ENCODE measurements around the gene ERGIC1. TPM values are rescaled to one million over a fixed set of nuclear protein-coding genes. Genes with fewer than 3 reads are reported as not detected.

Gene ERGIC1
- total and polyA plus RNA-seq, 2 of the 13 experiments (the other 11 are each of a cell fraction or from before 2014, with no cell fraction given): 78.5 to 184 TPM

DNA sequence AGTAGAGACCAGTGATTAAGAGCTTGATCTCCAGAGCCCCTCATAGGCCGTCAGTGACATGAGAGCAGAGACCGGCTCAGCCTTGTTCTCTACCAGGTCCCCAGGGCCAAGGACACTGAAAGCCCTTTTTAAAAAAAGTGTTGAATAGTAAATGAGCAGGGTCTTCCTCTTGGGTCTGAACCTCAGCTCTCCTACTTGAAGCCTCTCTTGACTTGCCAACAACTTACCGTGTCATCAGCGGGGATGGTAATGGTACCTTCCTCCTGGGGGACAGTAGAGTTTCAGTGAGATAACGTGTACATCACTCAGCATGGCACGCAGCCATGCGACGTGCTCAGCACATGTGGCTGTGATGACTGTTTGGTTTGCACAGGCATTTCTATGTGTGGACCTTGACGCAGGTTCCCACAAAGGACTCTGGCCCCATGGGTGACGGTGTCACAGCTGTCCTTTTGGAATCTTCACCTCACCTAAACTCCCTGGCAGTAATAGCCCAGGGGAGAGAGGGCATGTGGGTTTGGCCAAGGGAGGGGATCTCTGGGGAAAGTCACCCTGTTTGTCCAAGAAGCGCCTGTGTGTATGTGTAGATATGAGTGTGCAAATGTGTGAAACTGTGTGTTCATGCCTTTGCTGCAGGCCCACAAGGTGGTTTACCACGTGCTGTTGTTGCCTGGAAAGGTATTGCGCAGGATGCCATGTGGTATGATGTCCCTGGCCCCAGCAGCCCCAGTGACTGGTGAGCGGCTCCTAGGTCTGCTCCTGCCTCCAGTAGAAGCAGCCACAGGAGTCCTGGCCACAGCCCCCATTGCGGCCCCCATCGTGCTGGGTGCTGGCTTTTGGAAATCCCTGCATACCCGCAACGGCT is 18.7 kb downstream of the ERGIC1 start (continued):
- peak; percentile 57; the same call in 1 of the 2 replicates for TF ChIP-seq NR1H2 (CRISPR knock-in tag; IDR thresholded peaks at IDR 0.05; ENCODE audit: borderline replicate concordance, low read depth)
- TF ChIP-seq FOXK2 (IDR thresholded peaks at IDR 0.05): peak; percentile 53; the same call in 1 of the 2 replicates
- TF ChIP-seq, protein P1, sequence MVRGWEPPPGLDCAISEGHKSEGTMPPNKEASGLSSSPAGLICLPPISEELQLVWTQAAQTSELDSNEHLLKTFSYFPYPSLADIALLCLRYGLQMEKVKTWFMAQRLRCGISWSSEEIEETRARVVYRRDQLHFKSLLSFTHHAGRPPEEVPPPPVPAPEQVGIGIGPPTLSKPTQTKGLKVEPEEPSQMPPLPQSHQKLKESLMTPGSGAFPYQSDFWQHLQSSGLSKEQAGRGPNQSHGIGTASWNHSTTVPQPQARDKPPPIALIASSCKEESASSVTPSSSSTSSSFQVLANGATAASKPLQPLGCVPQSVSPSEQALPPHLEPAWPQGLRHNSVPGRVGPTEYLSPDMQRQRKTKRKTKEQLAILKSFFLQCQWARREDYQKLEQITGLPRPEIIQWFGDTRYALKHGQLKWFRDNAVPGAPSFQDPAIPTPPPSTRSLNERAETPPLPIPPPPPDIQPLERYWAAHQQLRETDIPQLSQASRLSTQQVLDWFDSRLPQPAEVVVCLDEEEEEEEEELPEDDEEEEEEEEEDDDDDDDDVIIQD (CRISPR knock-in tag; IDR thresholded peaks at IDR 0.05; ENCODE audit: low read depth): peak; percentile 60; the same call in 1 of the 2 replicates
- TF ChIP-seq, protein P2, sequence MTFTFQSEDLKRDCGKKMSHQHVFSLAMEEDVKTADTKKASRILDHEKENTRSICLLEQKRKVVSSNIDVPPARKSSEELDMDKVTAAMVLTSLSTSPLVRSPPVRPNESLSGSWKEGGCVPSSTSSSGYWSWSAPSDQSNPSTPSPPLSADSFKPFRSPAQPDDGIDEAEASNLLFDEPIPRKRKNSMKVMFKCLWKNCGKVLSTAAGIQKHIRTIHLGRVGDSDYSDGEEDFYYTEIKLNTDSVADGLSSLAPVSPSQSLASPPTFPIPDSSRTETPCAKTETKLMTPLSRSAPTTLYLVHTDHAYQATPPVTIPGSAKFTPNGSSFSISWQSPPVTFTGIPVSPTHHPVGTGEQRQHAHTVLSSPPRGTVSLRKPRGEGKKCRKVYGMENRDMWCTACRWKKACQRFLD (CRISPR knock-in tag; IDR thresholded peaks at IDR 0.05; ENCODE audit: borderline replicate concordance): 0 out of 2 replicates have a peak, but pooled peaks have one; percentile 39
- TF ChIP-seq FOXJ3 (CRISPR knock-in tag; IDR thresholded peaks at IDR 0.05; ENCODE audit: borderline replicate concordance): peak; percentile 65; the same call in 1 of the 2 replicates
- peak; percentile 89; the same call in 1 of the 2 replicates for TF ChIP-seq ZBTB42 (CRISPR knock-in tag; IDR thresholded peaks at IDR 0.05)
- TF ChIP-seq, protein P3, sequence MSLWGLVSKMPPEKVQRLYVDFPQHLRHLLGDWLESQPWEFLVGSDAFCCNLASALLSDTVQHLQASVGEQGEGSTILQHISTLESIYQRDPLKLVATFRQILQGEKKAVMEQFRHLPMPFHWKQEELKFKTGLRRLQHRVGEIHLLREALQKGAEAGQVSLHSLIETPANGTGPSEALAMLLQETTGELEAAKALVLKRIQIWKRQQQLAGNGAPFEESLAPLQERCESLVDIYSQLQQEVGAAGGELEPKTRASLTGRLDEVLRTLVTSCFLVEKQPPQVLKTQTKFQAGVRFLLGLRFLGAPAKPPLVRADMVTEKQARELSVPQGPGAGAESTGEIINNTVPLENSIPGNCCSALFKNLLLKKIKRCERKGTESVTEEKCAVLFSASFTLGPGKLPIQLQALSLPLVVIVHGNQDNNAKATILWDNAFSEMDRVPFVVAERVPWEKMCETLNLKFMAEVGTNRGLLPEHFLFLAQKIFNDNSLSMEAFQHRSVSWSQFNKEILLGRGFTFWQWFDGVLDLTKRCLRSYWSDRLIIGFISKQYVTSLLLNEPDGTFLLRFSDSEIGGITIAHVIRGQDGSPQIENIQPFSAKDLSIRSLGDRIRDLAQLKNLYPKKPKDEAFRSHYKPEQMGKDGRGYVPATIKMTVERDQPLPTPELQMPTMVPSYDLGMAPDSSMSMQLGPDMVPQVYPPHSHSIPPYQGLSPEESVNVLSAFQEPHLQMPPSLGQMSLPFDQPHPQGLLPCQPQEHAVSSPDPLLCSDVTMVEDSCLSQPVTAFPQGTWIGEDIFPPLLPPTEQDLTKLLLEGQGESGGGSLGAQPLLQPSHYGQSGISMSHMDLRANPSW (CRISPR knock-in tag; IDR thresholded peaks at IDR 0.05; ENCODE audit: borderline replicate concordance): 0 out of 2 replicates have a peak, but pooled peaks have one; percentile 78
- peak; percentile 94 for TF ChIP-seq ZNF670 (CRISPR knock-in tag; IDR thresholded peaks at IDR 0.05; ENCODE audit: borderline replicate concordance)
- peak; percentile 92 for TF ChIP-seq ZSCAN21 (CRISPR knock-in tag; IDR thresholded peaks at IDR 0.05; ENCODE audit: borderline replicate concordance)
- TF ChIP-seq MED1 (CRISPR knock-in tag; IDR thresholded peaks at IDR 0.05): peak; percentile 97
- TF ChIP-seq ZIK1 (CRISPR knock-in tag; IDR thresholded peaks at IDR 0.05; ENCODE audit: borderline replicate concordance, low read depth): 0 out of 2 replicates have a peak, but pooled peaks have one; percentile 85
- peak; percentile 23; the same call in 1 of the 2 replicates for TF ChIP-seq GFI1 (CRISPR knock-in tag; IDR thresholded peaks at IDR 0.05; ENCODE audit: borderline replicate concordance)
- TF ChIP-seq CHD4 (IDR thresholded peaks at IDR 0.05; ENCODE audit: borderline replicate concordance, low read length): peak; percentile 3; the same call in 1 of the 2 replicates
- no peak; the same call in 1 of the 2 replicates for TF ChIP-seq SNAPC2 (CRISPR knock-in tag; IDR thresholded peaks at IDR 0.05)
- peak; percentile 69 for TF ChIP-seq ZNF772 (CRISPR knock-in tag; IDR thresholded peaks at IDR 0.05)
- peak; percentile 45 for TF ChIP-seq GABPB1 (CRISPR knock-in tag; IDR thresholded peaks at IDR 0.05)
- peak; percentile 56; the same call in 1 of the 2 replicates for TF ChIP-seq ETV5 (CRISPR knock-in tag; IDR thresholded peaks at IDR 0.05; ENCODE audit: borderline replicate concordance)
- TF ChIP-seq, protein P4, sequence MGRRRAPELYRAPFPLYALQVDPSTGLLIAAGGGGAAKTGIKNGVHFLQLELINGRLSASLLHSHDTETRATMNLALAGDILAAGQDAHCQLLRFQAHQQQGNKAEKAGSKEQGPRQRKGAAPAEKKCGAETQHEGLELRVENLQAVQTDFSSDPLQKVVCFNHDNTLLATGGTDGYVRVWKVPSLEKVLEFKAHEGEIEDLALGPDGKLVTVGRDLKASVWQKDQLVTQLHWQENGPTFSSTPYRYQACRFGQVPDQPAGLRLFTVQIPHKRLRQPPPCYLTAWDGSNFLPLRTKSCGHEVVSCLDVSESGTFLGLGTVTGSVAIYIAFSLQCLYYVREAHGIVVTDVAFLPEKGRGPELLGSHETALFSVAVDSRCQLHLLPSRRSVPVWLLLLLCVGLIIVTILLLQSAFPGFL (CRISPR knock-in tag; IDR thresholded peaks at IDR 0.05): no peak
- TF ChIP-seq, protein P5, sequence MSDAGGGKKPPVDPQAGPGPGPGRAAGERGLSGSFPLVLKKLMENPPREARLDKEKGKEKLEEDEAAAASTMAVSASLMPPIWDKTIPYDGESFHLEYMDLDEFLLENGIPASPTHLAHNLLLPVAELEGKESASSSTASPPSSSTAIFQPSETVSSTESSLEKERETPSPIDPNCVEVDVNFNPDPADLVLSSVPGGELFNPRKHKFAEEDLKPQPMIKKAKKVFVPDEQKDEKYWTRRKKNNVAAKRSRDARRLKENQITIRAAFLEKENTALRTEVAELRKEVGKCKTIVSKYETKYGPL (CRISPR knock-in tag; IDR thresholded peaks at IDR 0.05): no peak
- TF ChIP-seq MAFG (CRISPR knock-in tag; IDR thresholded peaks at IDR 0.05): no peak
- peak; percentile 92 for TF ChIP-seq ZBTB7A (CRISPR knock-in tag; IDR thresholded peaks at IDR 0.05)
